Astrocyte (in vitro differentiated cells and primary cell): ENCODE data around the gene PIK3CD. TPM values are rescaled to one million over a fixed set of nuclear protein-coding genes. Genes with fewer than 3 reads are reported as not detected.

Experiments
- DNase-seq: peaks from one replicate; pipeline ENCODE4 v3.0.0-alpha.2; 2010; ENCODE audit warnings: low read depth
- FAIRE-seq: peaks from 2 replicates; lab custom pipeline; 2011; peaks lifted over from hg19 to GRCh38; lab: Jason Lieb, UNC
- H2AFZ ChIP-seq: 2 replicates; pipeline ENCODE4 v1.6.0; 2012; ENCODE audit warnings: low read depth, low read length, inconsistent platforms
- H3K27ac ChIP-seq: 2 replicates; pipeline ENCODE4 v1.5.1; 2011; ENCODE audit warnings: low read depth, low read length, inconsistent platforms
- H3K27me3 ChIP-seq: 2 replicates; pipeline ENCODE4 v1.6.0; 2011; ENCODE audit warnings: low read length, inconsistent platforms; ENCODE audit not compliant: insufficient read depth
- H3K36me3 ChIP-seq: 2 replicates; pipeline ENCODE4 v1.5.1; 2011; ENCODE audit warnings: low read length, inconsistent platforms; ENCODE audit not compliant: insufficient read depth
- H3K4me1 ChIP-seq: 2 replicates; pipeline ENCODE4 v1.5.1; 2011; ENCODE audit warnings: low read length, inconsistent platforms; ENCODE audit not compliant: insufficient read depth
- H3K4me2 ChIP-seq: 2 replicates; pipeline ENCODE4 v1.6.0; 2012; ENCODE audit warnings: low read length, inconsistent platforms
- H3K4me3 ChIP-seq: 2 replicates; pipeline ENCODE4 v1.5.1; 2011; ENCODE audit warnings: low read depth, mild to moderate bottlenecking, low read length, inconsistent platforms; ENCODE audit not compliant: insufficient read depth
- H3K79me2 ChIP-seq: 2 replicates; pipeline ENCODE4 v1.6.0; 2012; ENCODE audit warnings: mild to moderate bottlenecking, low read length, inconsistent platforms; ENCODE audit not compliant: insufficient read depth
- H3K9ac ChIP-seq: 2 replicates; pipeline ENCODE4 v1.6.0; 2012; ENCODE audit warnings: mild to moderate bottlenecking, low read length, inconsistent platforms
- H3K9me3 ChIP-seq: 2 replicates; pipeline ENCODE4 v1.5.1; 2012; ENCODE audit warnings: low read depth, mild to moderate bottlenecking, low read length, inconsistent platforms; ENCODE audit not compliant: insufficient read depth
- H4K20me1 ChIP-seq: 2 replicates; pipeline ENCODE4 v1.6.0; 2012; ENCODE audit warnings: low read length, inconsistent platforms; ENCODE audit not compliant: insufficient read depth
- H3K27ac Mint-ChIP-seq: one replicate; pipeline ENCODE4 v1.8.0; 2021; ENCODE audit warnings: mild to moderate bottlenecking, mixed read lengths; ENCODE audit not compliant: unreplicated experiment
- H3K27me3 Mint-ChIP-seq: one replicate; pipeline ENCODE4 v1.8.0; 2021; ENCODE audit warnings: low read depth, mixed read lengths; ENCODE audit not compliant: unreplicated experiment
- H3K36me3 Mint-ChIP-seq: one replicate; pipeline ENCODE4 v1.8.0; 2021; ENCODE audit warnings: low read depth, mixed read lengths; ENCODE audit not compliant: unreplicated experiment
- H3K4me1 Mint-ChIP-seq: one replicate; pipeline ENCODE4 v1.8.0; 2021; ENCODE audit warnings: low read depth, mixed read lengths; ENCODE audit not compliant: unreplicated experiment
- H3K4me3 Mint-ChIP-seq: one replicate; pipeline ENCODE4 v1.8.0; 2021; ENCODE audit warnings: mild to moderate bottlenecking, moderate library complexity, mixed read lengths; ENCODE audit not compliant: unreplicated experiment
- H3K9me3 Mint-ChIP-seq: one replicate; pipeline ENCODE4 v1.8.0; 2021; ENCODE audit warnings: mild to moderate bottlenecking, mixed read lengths; ENCODE audit not compliant: unreplicated experiment
- EZH2 ChIP-seq: IDR thresholded peaks from 2 replicates; pipeline ENCODE4 v1.6.1; 2012; ENCODE audit warnings: mild to moderate bottlenecking, low read length, inconsistent platforms; ENCODE audit not compliant: insufficient read depth
- total RNA-seq: library from RNA; stranded (reverse); gene quantifications from 2 replicates; pipeline ENCODE4 v1.2.1, GENCODE V29; 2021
- TF ChIP-seq, protein P1 (sequence below): IDR thresholded peaks from 2 replicates; pipeline ENCODE4 v1.5.1; 2011; ENCODE audit warnings: low read depth, mild to moderate bottlenecking, inconsistent platforms, low read length, moderate library complexity; ENCODE audit not compliant: insufficient read depth

The PIK3CD gene
- total RNA-seq, 1 donor from 2014 or later, result 29.5 TPM

DNA sequence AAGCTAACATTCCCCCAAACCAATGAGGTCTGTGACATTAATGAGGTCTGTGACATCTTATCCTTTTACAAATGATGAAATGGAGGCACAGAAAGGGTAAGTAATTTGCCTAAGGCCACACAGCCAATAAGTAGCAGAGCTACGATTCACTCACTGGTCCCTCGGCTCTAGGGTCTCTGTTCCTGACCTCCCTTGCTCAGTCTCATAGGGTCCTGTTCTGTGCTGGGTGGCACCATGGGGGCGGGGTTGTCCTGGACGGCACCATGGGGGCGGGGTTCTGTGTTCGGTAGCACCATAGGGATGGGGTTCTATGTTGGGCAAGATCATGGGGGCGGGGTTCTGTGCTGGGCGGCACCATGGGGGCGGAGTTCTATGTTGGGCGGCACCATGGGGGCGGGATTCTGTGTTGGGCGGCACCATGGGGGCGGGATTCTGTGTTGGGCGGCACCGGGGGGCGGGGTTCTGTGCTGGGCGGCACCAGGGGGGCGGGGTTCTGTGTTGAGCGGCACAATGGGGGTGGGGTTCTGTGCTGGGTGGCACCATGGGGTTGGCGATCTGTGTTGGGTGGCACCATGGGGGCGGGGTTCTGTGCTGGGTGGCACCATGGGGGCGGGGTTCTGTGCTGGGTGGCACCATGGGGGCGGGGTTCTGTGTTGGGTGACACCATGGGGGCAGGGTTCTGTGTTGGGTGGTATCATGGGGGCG lies 116.6 kb downstream of the PIK3CD start:
- H3K36me3 Mint-ChIP-seq, result peaks cover 15% of the 10 kb centered on the region
- no peak overlapping the region for H3K27ac Mint-ChIP-seq
- Histone ChIP-seq H3K27ac (peak overlapping the region; percentile 13), H3K36me3 (no peaks in the 10 kb centered on the region), H3K4me1 (peaks cover 14% of the 10 kb centered on the region), H3K9me3 (no peaks in the 10 kb centered on the region), H2AFZ (no peak overlapping the region), H4K20me1 (peaks cover 6% of the 10 kb centered on the region), H3K9ac (no peak overlapping the region), H3K79me2 (peaks cover 19% of the 10 kb centered on the region), H3K27me3 (no peaks in the 10 kb centered on the region), H3K4me2 (no peak overlapping the region), H3K4me3 (no peak overlapping the region)
- no peak for FAIRE-seq
- no peak overlapping the region for H3K4me3 Mint-ChIP-seq
- no peaks in the 10 kb centered on the region for H3K9me3 Mint-ChIP-seq
- H3K4me1 Mint-ChIP-seq, result peaks cover 16% of the 10 kb centered on the region
- DNase-seq, result no peak
- H3K27me3 Mint-ChIP-seq, result no peaks in the 10 kb centered on the region
- TF ChIP-seq EZH2, result no peak
- TF ChIP-seq, protein P1, sequence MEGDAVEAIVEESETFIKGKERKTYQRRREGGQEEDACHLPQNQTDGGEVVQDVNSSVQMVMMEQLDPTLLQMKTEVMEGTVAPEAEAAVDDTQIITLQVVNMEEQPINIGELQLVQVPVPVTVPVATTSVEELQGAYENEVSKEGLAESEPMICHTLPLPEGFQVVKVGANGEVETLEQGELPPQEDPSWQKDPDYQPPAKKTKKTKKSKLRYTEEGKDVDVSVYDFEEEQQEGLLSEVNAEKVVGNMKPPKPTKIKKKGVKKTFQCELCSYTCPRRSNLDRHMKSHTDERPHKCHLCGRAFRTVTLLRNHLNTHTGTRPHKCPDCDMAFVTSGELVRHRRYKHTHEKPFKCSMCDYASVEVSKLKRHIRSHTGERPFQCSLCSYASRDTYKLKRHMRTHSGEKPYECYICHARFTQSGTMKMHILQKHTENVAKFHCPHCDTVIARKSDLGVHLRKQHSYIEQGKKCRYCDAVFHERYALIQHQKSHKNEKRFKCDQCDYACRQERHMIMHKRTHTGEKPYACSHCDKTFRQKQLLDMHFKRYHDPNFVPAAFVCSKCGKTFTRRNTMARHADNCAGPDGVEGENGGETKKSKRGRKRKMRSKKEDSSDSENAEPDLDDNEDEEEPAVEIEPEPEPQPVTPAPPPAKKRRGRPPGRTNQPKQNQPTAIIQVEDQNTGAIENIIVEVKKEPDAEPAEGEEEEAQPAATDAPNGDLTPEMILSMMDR, result no peak

DNA sequence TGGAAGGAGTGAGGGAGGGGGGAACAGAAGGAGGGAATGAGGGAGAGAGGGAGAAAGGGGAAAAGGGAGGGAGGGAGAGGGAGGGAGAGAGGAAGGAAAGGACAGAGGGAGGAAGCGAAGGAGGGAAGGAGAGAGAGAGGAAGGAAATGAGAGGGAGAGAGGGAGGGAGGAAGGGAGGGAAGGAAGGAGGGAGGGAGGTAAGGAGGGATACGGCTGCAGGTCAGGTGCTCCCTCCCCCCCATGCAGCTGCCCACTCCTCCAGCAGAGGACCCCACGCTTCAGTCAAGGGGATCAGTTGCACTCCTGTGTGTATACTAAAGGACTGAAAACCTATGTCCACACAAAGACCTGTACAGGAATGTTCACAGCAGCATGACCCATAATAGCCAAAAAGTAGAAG lies 117.5 kb downstream of the PIK3CD start:
- Histone ChIP-seq H3K79me2 (peaks cover 12% of the 10 kb centered on the region), H4K20me1 (peaks cover 6% of the 10 kb centered on the region), H3K27ac (no peak overlapping the region), H3K9me3 (no peaks in the 10 kb centered on the region), H3K27me3 (no peaks in the 10 kb centered on the region), H3K4me3 (no peak overlapping the region), H3K9ac (no peak overlapping the region), H3K4me1 (peaks cover 14% of the 10 kb centered on the region), H2AFZ (no peak overlapping the region), H3K4me2 (no peak overlapping the region), H3K36me3 (no peaks in the 10 kb centered on the region)
- Mint-ChIP-seq H3K36me3 (peaks cover 11% of the 10 kb centered on the region), H3K27ac (no peak overlapping the region), H3K9me3 (no peaks in the 10 kb centered on the region), H3K4me1 (peaks cover 13% of the 10 kb centered on the region), H3K4me3 (no peak overlapping the region), H3K27me3 (no peaks in the 10 kb centered on the region)
- TF ChIP-seq EZH2, result no peak
- TF ChIP-seq, protein P1, result no peak
- DNase-seq (no peak), FAIRE-seq (no peak)

DNA sequence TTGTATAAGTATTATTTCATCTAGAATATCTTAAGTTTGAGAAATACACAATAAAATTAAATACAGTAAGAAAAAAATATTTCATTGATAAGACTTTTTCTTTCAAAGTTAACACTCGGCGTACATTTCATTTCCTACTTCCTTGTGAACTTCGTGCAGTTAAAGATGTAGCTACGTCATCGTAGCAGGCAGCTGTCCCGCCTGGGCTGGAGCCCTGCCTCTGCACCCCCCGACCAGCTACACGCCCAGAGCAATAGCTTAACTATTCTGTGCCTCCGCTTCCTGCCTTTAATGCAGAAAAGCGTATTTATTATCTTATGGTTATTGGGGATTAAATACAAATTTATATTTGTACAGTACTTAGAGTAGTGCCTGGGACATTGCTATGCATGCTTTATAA lies 118.8 kb downstream of the PIK3CD start:
- H3K27me3 Mint-ChIP-seq, result no peaks in the 10 kb centered on the region
- H3K9me3 ChIP-seq, result no peaks in the 10 kb centered on the region
- H4K20me1 ChIP-seq, result peaks cover 6% of the 10 kb centered on the region
- TF ChIP-seq, protein P1, result no peak
- TF ChIP-seq EZH2, result no peak
- peaks cover 9% of the 10 kb centered on the region for H3K36me3 Mint-ChIP-seq
- no peak overlapping the region for H3K9ac ChIP-seq
- H3K27ac ChIP-seq, result no peak overlapping the region
- no peak overlapping the region for H3K4me2 ChIP-seq
- H3K4me1 Mint-ChIP-seq, result peaks cover 11% of the 10 kb centered on the region
- H3K27ac Mint-ChIP-seq, result no peak overlapping the region
- H3K27me3 ChIP-seq, result no peaks in the 10 kb centered on the region
- DNase-seq (no peak), FAIRE-seq (no peak)
- no peak overlapping the region for H2AFZ ChIP-seq
- peaks cover 12% of the 10 kb centered on the region for H3K4me1 ChIP-seq
- H3K79me2 ChIP-seq, result peaks cover 16% of the 10 kb centered on the region
- H3K36me3 ChIP-seq, result no peaks in the 10 kb centered on the region
- no peak overlapping the region for H3K4me3 Mint-ChIP-seq
- no peaks in the 10 kb centered on the region for H3K9me3 Mint-ChIP-seq
- H3K4me3 ChIP-seq, result no peak overlapping the region
